Stomach (tissue), 9 donors: ENCODE results near the gene PKP2. TPM values are rescaled to one million over a fixed set of nuclear protein-coding genes. Genes with fewer than 3 reads are reported as not detected.

Experiments used
- DNase-seq, 2 donors: peaks; one replicate each; pipeline versions ENCODE4 v3.0.0 to v3.0.0-alpha.2; 2013 to 2019
- H3K27ac ChIP-seq, 5 donors: fragments of 200-600 bp in 4 of 5; sonication (generic) in 4 of 5; one replicate each; pipeline ENCODE4 v1.5.1; 2013 to 2019; ENCODE audit warnings: mild to moderate bottlenecking in 1 of 5, moderate library complexity in 1 of 5
- H3K27me3 ChIP-seq, 3 donors: fragments of 200-600 bp; sonication (generic); one replicate each; pipeline ENCODE4 v1.5.1; 2017 to 2019; ENCODE audit warnings: mixed run types in 1 of 3
- H3K36me3 ChIP-seq, 4 donors: fragments of 200-600 bp; sonication (generic); 1 replicate in 3 of 4; 2 replicates in 1 of 4; pipeline ENCODE4 v1.5.1; 2016 to 2019
- H3K4me1 ChIP-seq, 4 donors: fragments of 200-600 bp; sonication (generic); one replicate each; pipeline ENCODE4 v1.5.1; 2016 to 2019
- H3K4me3 ChIP-seq, 4 donors: fragments of 200-600 bp; sonication (generic) in 3 of 4; one replicate each; pipeline ENCODE4 v1.5.1; 2016 to 2019; ENCODE audit warnings: mild to moderate bottlenecking in 1 of 4
- H3K9me3 ChIP-seq, 4 donors: fragments of 200-600 bp; sonication (generic); one replicate each; pipeline ENCODE4 v1.5.1; 2016 to 2019
- CTCF ChIP-seq, 7 experiments: fragments of 450-650 bp in 4 of 7; fragments of 200-600 bp in 3 of 7; sonication (generic) in 3 of 7; IDR thresholded peaks; one replicate each; pipeline ENCODE4 v1.5.1; 2016 to 2019; ENCODE audit warnings: antibody characterized with exemption in 7 of 7, control low read depth in 2 of 7, mild to moderate bottlenecking in 1 of 7
- EP300 ChIP-seq: sonication (generic); formaldehyde crosslinking; IDR thresholded peaks from one replicate; pipeline ENCODE4 v1.6.1; 2017; ENCODE audit warnings: antibody characterized with exemption
- POLR2A ChIP-seq, 4 donors: fragments of 450-650 bp; IDR thresholded peaks; one replicate each; pipeline ENCODE4 v1.6.1; 2016; ENCODE audit warnings: antibody characterized with exemption in 4 of 4, control low read depth in 2 of 4, mild to moderate bottlenecking in 1 of 4, moderate library complexity in 1 of 4
- POLR2AphosphoS5 ChIP-seq, 3 donors: sonication (generic); formaldehyde crosslinking; IDR thresholded peaks; one replicate each; pipeline ENCODE4 v1.6.1; 2016; ENCODE audit warnings: antibody characterized with exemption in 3 of 3
- WGBS, 5 donors: extraction: QIAGEN DNeasy Blood & Tissue Kit in 3 of 5; methylation state at CpG; one replicate each; pipeline versions ENCODE4 v1.1.5 to v1.1.7; 2013 to 2018; 5-methylcytosine and 5-hydroxymethylcytosine counted together
- intact Hi-C: fragments of 100-400 bp; cut with DNase I; formaldehyde crosslinking; loops from one replicate; pipeline ENCODE4 v1.15.1; 2023; ENCODE audit warnings: low total_unique reads
- polyA plus RNA-seq, 3 donors: library from polyadenylated mRNA; stranded (reverse); fragments of 200-250 nt; gene quantifications; one replicate each; pipeline ENCODE4 v1.2.3, GENCODE V29; 2013
- total RNA-seq, 5 donors: library from RNA; depleted of rRNA; stranded (reverse); fragments of >200 nt; gene quantifications; one replicate each; pipeline versions ENCODE4 v1.1.0 to v1.2.3, GENCODE V29; 2014 to 2016
- donor health status: healthy with polysubstance abuse.
- donor health status: Bipolar disorder and iron deficiency.
- donor health status: healthy.

PKP2 gene
- total and polyA plus RNA-seq, 8 donors: 5.8 to 85.8 (median 39.5) TPM

- no peaks in the 10 kb centered on the region for H3K36me3 ChIP-seq
- no peak for DNase-seq
- 67 to 79% (median 74%) methylated on average over 6 of the region's 6 CpGs for WGBS, 5 donors
- no peak overlapping the region for H3K4me3 ChIP-seq
- H3K4me1 ChIP-seq: no peaks in the 10 kb centered on the region
- H3K27ac ChIP-seq: no peak overlapping the region
- TF ChIP-seq POLR2A (IDR thresholded peaks at IDR 0.05) (no peak), CTCF (IDR thresholded peaks at IDR 0.05) (no peak), POLR2AphosphoS5 (IDR thresholded peaks at IDR 0.05) (no peak), EP300 (no peak)
- intact Hi-C loops: no loop called here
- peaks cover 0 to 14% (median 0%) of the 10 kb centered on the region in 3 donors for H3K27me3 ChIP-seq
- no peaks in the 10 kb centered on the region for H3K9me3 ChIP-seq
These were observed 118.8 kb downstream of the PKP2 start for GRCh38 chr12:32777691-32778175.

GRCh38 chr12:32777159-32777558, 119.4 kb downstream of the PKP2 start:
- intact Hi-C loops: no loop called here
- DNase-seq: no peak
- Histone ChIP-seq H3K9me3 (no peaks in the 10 kb centered on the region), H3K4me1 (no peaks in the 10 kb centered on the region), H3K27me3 (peaks cover 0 to 14% (median 0%) of the 10 kb centered on the region in 3 donors), H3K36me3 (no peaks in the 10 kb centered on the region), H3K27ac (no peak overlapping the region), H3K4me3 (no peak overlapping the region)
- TF ChIP-seq POLR2AphosphoS5 (IDR thresholded peaks at IDR 0.05): no peak
- no peak for TF ChIP-seq CTCF (IDR thresholded peaks at IDR 0.05)
- TF ChIP-seq POLR2A (IDR thresholded peaks at IDR 0.05): no peak
- TF ChIP-seq EP300: no peak
- WGBS, 5 donors: 41 to 57% (median 46%) methylated on average over 5 of the region's 5 CpGs

- H3K27ac ChIP-seq: no peak overlapping the region
- no peaks in the 10 kb centered on the region for H3K9me3 ChIP-seq
- intact Hi-C loops: no loop called here
- H3K36me3 ChIP-seq: no peaks in the 10 kb centered on the region
- no peak overlapping the region for H3K4me3 ChIP-seq
- WGBS, 5 donors: 71 to 93% (median 82%) methylated on average over 4 of the region's 4 CpGs
- peaks cover 0 to 14% (median 0%) of the 10 kb centered on the region in 3 donors for H3K27me3 ChIP-seq
- H3K4me1 ChIP-seq: no peaks in the 10 kb centered on the region
- DNase-seq: no peak
- TF ChIP-seq POLR2A (IDR thresholded peaks at IDR 0.05): no peak
- no peak for TF ChIP-seq CTCF (IDR thresholded peaks at IDR 0.05)
- TF ChIP-seq EP300: no peak
- TF ChIP-seq POLR2AphosphoS5 (IDR thresholded peaks at IDR 0.05): no peak
These were observed 120.3 kb downstream of the PKP2 start for GRCh38 chr12:32776258-32776657.

DNA sequence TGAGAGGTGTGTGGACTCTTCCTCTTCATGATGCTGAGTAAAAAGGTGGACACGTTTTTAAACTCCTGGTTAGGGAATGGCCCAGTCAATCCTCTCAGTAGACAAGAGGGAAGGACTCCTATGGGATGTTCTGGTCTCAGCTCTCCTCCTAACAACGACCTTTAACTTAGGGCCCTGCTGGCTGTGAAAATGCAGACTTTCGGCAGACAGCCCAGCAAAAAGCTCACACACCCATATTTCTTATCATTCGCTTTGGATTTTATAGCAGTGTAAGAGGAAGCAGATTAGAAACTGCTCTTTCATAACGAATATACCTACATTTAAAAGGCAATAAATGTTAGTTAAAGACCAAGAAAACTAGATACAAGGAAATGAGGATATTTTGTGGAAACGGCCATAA, 122.9 kb downstream of the PKP2 start:
- DNase-seq: peak in 1 of 2 donors; percentile 12
- intact Hi-C loops: no loop called here
- Histone ChIP-seq H3K4me3 (no peak overlapping the region), H3K9me3 (no peaks in the 10 kb centered on the region), H3K27me3 (peaks cover 0 to 14% (median 0%) of the 10 kb centered on the region in 3 donors), H3K36me3 (no peaks in the 10 kb centered on the region), H3K4me1 (no peaks in the 10 kb centered on the region), H3K27ac (no peak overlapping the region)
- 18 to 40% (median 36%) methylated on average over 6 of the region's 6 CpGs for WGBS, 5 donors
- TF ChIP-seq EP300 (no peak), POLR2AphosphoS5 (IDR thresholded peaks at IDR 0.05) (no peak), CTCF (IDR thresholded peaks at IDR 0.05) (no peak), POLR2A (IDR thresholded peaks at IDR 0.05) (no peak)
